Mesenchymal stem cell (in vitro differentiated cells and primary cell): Measurements from ENCODE around the gene WDR90.

Source experiments
- DNase-seq: peaks from one replicate; pipeline ENCODE4 v3.0.0-alpha.2; 2013
- H2AFZ ChIP-seq: one replicate; pipeline ENCODE4 v1.6.1; 2013; ENCODE audit warnings: low read depth, mild to moderate bottlenecking, control low read depth, inconsistent platforms, low read length, moderate library complexity
- H2AK5ac ChIP-seq: 2 replicates; pipeline ENCODE4 v1.6.1; 2013; ENCODE audit warnings: low read length, moderate library complexity, mild to moderate bottlenecking, inconsistent platforms; ENCODE audit not compliant: severe bottlenecking
- H2BK120ac ChIP-seq: one replicate; pipeline ENCODE4 v1.6.1; 2013; ENCODE audit warnings: low read depth, mild to moderate bottlenecking, inconsistent platforms, low read length, moderate library complexity
- H2BK12ac ChIP-seq, 2 experiments: one replicate each; pipeline ENCODE4 v1.6.1; 2013; ENCODE audit warnings: inconsistent platforms in 2 of 2, low read length in 2 of 2, mild to moderate bottlenecking in 2 of 2, moderate library complexity in 2 of 2, control low read depth in 1 of 2
- H2BK15ac ChIP-seq: one replicate; pipeline ENCODE4 v1.6.1; 2013; ENCODE audit warnings: mild to moderate bottlenecking, low read depth, inconsistent platforms; ENCODE audit not compliant: poor library complexity, severe bottlenecking
- H2BK5ac ChIP-seq: 2 replicates; pipeline ENCODE4 v1.6.1; 2013; ENCODE audit warnings: low read depth, mild to moderate bottlenecking, low read length, control low read depth, inconsistent platforms; ENCODE audit not compliant: poor library complexity, severe bottlenecking
- H3K14ac ChIP-seq, 2 experiments: one replicate each; pipeline ENCODE4 v1.6.1; 2013; ENCODE audit warnings: inconsistent platforms in 2 of 2, low read length in 2 of 2, control low read depth in 1 of 2, mild to moderate bottlenecking in 1 of 2, moderate library complexity in 1 of 2
- H3K18ac ChIP-seq, 2 experiments: one replicate each; pipeline ENCODE4 v1.6.1; 2013; ENCODE audit warnings: inconsistent platforms in 2 of 2, low read length in 2 of 2, control low read depth in 1 of 2, low read depth in 1 of 2, mild to moderate bottlenecking in 1 of 2
- H3K23ac ChIP-seq, 2 experiments: one replicate each; pipeline ENCODE4 v1.6.1; 2013; ENCODE audit warnings: inconsistent platforms in 2 of 2, low read length in 2 of 2, mild to moderate bottlenecking in 2 of 2, moderate library complexity in 2 of 2, control low read depth in 1 of 2
- H3K27ac ChIP-seq: 2 replicates; pipeline ENCODE4 v1.5.1; 2013; ENCODE audit warnings: mild to moderate bottlenecking, moderate library complexity, low read length, control low read depth, inconsistent platforms; ENCODE audit not compliant: poor library complexity, severe bottlenecking
- H3K27me3 ChIP-seq, 2 experiments: 2 replicates each; pipeline versions ENCODE4 v1.6.1 to v1.7.0; 2013; ENCODE audit warnings: low read length in 2 of 2, mild to moderate bottlenecking in 2 of 2, moderate library complexity in 2 of 2, control low read depth in 1 of 2, inconsistent platforms in 1 of 2; ENCODE audit not compliant: control insufficient read depth in 1 of 2, insufficient read depth in 1 of 2
- H3K36me3 ChIP-seq, 2 experiments: 2 replicates each; pipeline versions ENCODE4 v1.6.1 to v1.7.0; 2013; ENCODE audit warnings: low read length in 2 of 2, control low read depth in 1 of 2, inconsistent platforms in 1 of 2, low read depth in 1 of 2, mild to moderate bottlenecking in 1 of 2; ENCODE audit not compliant: insufficient read depth in 2 of 2, control insufficient read depth in 1 of 2
- H3K4ac ChIP-seq, 2 experiments: one replicate each; pipeline ENCODE4 v1.6.1; 2013; ENCODE audit warnings: inconsistent platforms in 2 of 2, low read length in 2 of 2, mild to moderate bottlenecking in 2 of 2, moderate library complexity in 2 of 2, control low read depth in 1 of 2, low read depth in 1 of 2
- H3K4me1 ChIP-seq: 2 replicates; pipeline ENCODE4 v1.6.1; 2013; ENCODE audit warnings: low read depth, low read length, control low read depth; ENCODE audit not compliant: control insufficient read depth, insufficient read depth
- H3K4me2 ChIP-seq: 2 replicates; pipeline ENCODE4 v1.6.1; 2013; ENCODE audit warnings: low read length, mild to moderate bottlenecking, inconsistent platforms; ENCODE audit not compliant: poor library complexity, severe bottlenecking
- H3K4me3 ChIP-seq, 2 experiments: 2 replicates each; pipeline versions ENCODE4 v1.5.1 to v1.7.0; 2013; ENCODE audit warnings: low read length in 2 of 2, mild to moderate bottlenecking in 2 of 2, control low read depth in 1 of 2, low read depth in 1 of 2; ENCODE audit not compliant: insufficient read depth in 1 of 2
- H3K79me1 ChIP-seq: replicated peaks from 2 replicates; pipeline ENCODE4 v1.6.1; 2013; ENCODE audit warnings: mild to moderate bottlenecking, control low read depth, low read length, inconsistent platforms; ENCODE audit not compliant: poor library complexity, severe bottlenecking
- H3K9ac ChIP-seq: 2 replicates; pipeline ENCODE4 v1.7.0; 2013; ENCODE audit warnings: mild to moderate bottlenecking, low read length, moderate library complexity
- H3K9me3 ChIP-seq: 2 replicates; pipeline ENCODE4 v1.7.0; 2013; ENCODE audit warnings: mild to moderate bottlenecking, low read length; ENCODE audit not compliant: control insufficient read depth
- H4K8ac ChIP-seq: one replicate; pipeline ENCODE4 v1.6.1; 2013; ENCODE audit warnings: inconsistent platforms, mild to moderate bottlenecking, low read length, moderate library complexity
- H4K91ac ChIP-seq: one replicate; pipeline ENCODE4 v1.6.1; 2013; ENCODE audit warnings: mild to moderate bottlenecking, low read length, inconsistent platforms
- WGBS: methylation state at CpG from one replicate; pipeline ENCODE4 v1.1.7; 2013; ENCODE audit warnings: mixed read lengths; 5-methylcytosine and 5-hydroxymethylcytosine counted together

Gene WDR90

DNA sequence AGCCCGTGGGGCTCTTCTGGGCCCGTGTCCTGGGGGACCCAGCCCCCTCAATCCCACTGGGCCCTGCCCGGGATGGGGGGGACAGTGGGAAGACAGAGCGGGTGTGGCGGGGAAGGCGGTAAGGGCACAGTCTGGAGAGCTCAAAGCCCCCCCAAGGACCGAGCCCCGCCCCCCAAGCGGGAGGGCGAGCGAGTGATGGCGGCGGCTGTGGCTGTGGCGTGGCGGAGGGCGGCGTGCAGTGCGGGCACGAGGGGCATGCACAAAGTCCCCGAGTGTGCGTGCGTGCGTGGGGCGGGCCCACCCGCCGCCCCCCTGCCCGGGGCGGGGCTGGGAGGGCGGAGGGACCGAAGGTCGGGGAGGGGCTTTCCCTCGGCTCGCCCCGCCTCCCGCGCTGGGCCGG, 44.6 kb downstream of the WDR90 start:
- H3K27me3 ChIP-seq: peaks cover 54 to 55% of the 10 kb centered on the region in 2 experiments
- peaks cover 11% of the 10 kb centered on the region for H3K79me1 ChIP-seq
- no peak overlapping the region for H2AFZ ChIP-seq
- H4K91ac ChIP-seq: no peak overlapping the region
- H2BK15ac ChIP-seq: no peak overlapping the region
- peaks cover 0 to 6% of the 10 kb centered on the region in 2 experiments for H3K36me3 ChIP-seq
- H3K4me1 ChIP-seq: peaks cover 32% of the 10 kb centered on the region
- no peak overlapping the region for H3K14ac ChIP-seq
- 8% methylated on average over 35 of the region's 37 CpGs for WGBS
- no peak overlapping the region for H2AK5ac ChIP-seq
- no peak overlapping the region for H4K8ac ChIP-seq
- H3K18ac ChIP-seq: no peak overlapping the region
- no peak overlapping the region for H3K4ac ChIP-seq
- H3K9me3 ChIP-seq: no peaks in the 10 kb centered on the region
- no peak for DNase-seq
- H2BK5ac ChIP-seq: no peak overlapping the region
- H3K4me3 ChIP-seq: no peak overlapping the region
- H3K27ac ChIP-seq: no peak overlapping the region
- no peak overlapping the region for H3K23ac ChIP-seq
- no peak overlapping the region for H3K4me2 ChIP-seq
- H2BK12ac ChIP-seq: no peak overlapping the region
- H2BK120ac ChIP-seq: no peak overlapping the region
- no peak overlapping the region for H3K9ac ChIP-seq

DNA sequence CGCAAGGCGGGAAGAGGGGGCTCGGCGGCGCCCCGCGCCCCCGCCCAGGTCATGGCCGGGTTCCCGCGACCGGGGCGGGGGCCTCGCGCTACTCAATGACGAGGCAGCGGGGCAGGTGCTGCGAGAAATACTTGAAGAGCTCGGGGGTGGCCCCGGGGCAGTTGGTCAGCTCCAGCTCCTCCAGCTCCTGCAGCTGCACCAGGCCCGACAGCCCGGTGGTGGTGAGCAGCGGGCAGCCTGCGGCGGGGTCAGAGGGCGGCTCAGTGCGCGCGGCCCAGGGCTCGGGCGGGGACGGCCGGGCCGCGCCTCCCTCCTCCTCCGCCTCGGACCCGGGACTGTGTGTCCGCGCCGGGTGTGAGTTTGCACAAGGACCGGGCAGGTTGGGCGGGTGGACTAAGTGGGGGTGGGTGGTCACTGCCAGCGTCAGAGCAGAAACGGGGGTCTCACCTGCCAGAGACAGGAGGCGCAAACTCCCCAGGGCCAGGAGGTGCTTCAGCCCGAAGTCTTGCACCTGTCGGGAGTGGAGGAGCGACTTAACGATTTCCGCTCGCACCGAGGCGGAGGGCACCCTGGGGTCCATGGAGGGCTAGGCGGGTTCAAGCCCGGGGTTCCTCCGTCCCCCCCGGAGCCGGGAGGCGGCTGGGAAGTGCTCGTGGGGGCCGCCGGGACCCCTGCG, 45.2 kb downstream of the WDR90 start:
- H3K27me3 ChIP-seq: peaks cover 59 to 60% of the 10 kb centered on the region in 2 experiments
- no peak overlapping the region for H2AK5ac ChIP-seq
- no peak overlapping the region for H3K4me3 ChIP-seq
- H3K23ac ChIP-seq: no peak overlapping the region
- no peak overlapping the region for H3K14ac ChIP-seq
- no peak overlapping the region for H3K9ac ChIP-seq
- H3K9me3 ChIP-seq: no peaks in the 10 kb centered on the region
- H2BK15ac ChIP-seq: no peak overlapping the region
- peaks cover 0 to 3% of the 10 kb centered on the region in 2 experiments for H3K36me3 ChIP-seq
- H2BK120ac ChIP-seq: no peak overlapping the region
- no peak overlapping the region for H3K27ac ChIP-seq
- no peak overlapping the region for H4K91ac ChIP-seq
- H3K4me2 ChIP-seq: no peak overlapping the region
- H3K79me1 ChIP-seq: peaks cover 6% of the 10 kb centered on the region
- no peak for DNase-seq
- H2BK5ac ChIP-seq: no peak overlapping the region
- H2BK12ac ChIP-seq: no peak overlapping the region
- no peak overlapping the region for H3K18ac ChIP-seq
- H3K4ac ChIP-seq: no peak overlapping the region
- H2AFZ ChIP-seq: no peak overlapping the region
- H3K4me1 ChIP-seq: peaks cover 27% of the 10 kb centered on the region
- no peak overlapping the region for H4K8ac ChIP-seq
- 4% methylated on average over 49 of the region's 64 CpGs for WGBS

DNA sequence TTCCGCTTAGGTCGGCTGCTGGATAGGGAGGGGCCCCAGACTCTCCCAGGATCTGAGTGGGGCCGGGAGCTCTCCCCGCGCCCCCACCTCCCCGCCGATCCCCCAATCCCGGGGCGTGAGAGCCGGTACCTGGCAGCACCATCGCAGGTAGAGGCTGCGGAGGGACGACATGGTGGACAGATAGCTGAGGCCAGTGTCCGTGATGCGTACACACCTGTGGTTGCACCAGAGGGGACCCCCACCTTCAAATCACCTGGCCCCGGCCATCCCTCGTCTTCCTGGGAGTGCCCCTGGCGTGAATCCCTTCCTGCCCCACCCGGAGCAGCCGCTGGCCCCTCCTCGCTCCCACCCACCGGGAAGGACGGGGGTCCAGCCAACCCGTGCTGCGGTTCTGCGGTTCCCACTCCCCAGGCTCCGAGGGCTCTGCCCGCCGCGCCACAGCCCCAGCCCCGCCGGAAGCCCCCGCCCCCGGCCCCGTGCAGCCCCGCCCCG, 45.7 kb downstream of the WDR90 start:
- H2BK5ac ChIP-seq: no peak overlapping the region
- H2AFZ ChIP-seq: no peak overlapping the region
- no peak overlapping the region for H2BK15ac ChIP-seq
- H3K4me1 ChIP-seq: peaks cover 21% of the 10 kb centered on the region
- H3K9me3 ChIP-seq: no peaks in the 10 kb centered on the region
- H2BK120ac ChIP-seq: no peak overlapping the region
- no peak overlapping the region for H4K91ac ChIP-seq
- H3K27me3 ChIP-seq: peaks cover 64 to 66% of the 10 kb centered on the region in 2 experiments
- no peak overlapping the region for H3K4ac ChIP-seq
- no peak overlapping the region for H2AK5ac ChIP-seq
- peaks cover under 1% of the 10 kb centered on the region for H3K79me1 ChIP-seq
- no peak overlapping the region for H3K18ac ChIP-seq
- WGBS: 4% methylated on average over 9 of the region's 37 CpGs
- H3K9ac ChIP-seq: no peak overlapping the region
- no peak overlapping the region for H3K14ac ChIP-seq
- peaks cover 0 to 3% of the 10 kb centered on the region in 2 experiments for H3K36me3 ChIP-seq
- H3K27ac ChIP-seq: no peak overlapping the region
- no peak overlapping the region for H3K23ac ChIP-seq
- no peak overlapping the region for H4K8ac ChIP-seq
- no peak overlapping the region for H3K4me3 ChIP-seq
- H2BK12ac ChIP-seq: no peak overlapping the region
- DNase-seq: no peak
- no peak overlapping the region for H3K4me2 ChIP-seq

DNA sequence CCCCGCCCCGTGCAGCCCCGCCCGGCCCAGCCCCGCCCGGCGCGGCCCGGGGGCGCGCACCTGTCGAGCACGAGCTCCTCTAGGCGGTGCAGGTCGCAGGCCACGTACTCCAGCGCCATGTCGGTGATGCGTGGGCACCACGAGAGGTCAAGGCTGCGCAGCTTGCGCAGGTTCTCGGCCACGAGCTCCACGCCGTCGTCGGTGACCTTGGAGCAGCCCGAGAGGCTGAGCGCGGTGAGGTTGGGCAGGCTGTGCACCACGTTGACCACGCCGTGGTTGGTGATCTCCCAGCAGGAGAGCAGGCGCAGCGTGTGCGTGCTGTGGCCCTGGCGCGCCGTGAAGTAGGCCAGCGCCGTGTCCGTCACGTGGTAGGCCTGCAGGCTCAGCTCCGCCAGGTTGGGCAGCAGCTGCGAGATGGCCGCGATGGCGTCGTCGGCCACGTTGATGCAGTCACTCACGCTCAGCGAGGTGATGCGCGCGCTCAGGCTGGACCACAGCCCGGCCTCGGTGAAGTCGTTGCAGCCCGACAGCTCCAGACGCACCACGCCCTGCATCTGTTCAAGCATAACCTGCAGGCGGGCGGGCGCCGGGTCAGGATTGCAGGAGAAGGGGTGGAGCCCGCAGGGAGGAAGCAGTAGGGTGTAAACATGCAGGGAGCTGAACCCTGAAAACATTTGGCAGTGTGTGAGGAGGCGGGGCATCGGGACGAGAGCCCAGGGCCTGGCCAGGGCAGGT, 46.4 kb downstream of the WDR90 start:
- Histone ChIP-seq H3K14ac (peak overlapping the region in 1 of 2 experiments; percentile 4), H2AFZ (no peak overlapping the region), H2BK120ac (no peak overlapping the region), H2BK5ac (no peak overlapping the region), H3K36me3 (peaks cover 0 to 3% of the 10 kb centered on the region in 2 experiments), H3K4me2 (no peak overlapping the region), H2BK12ac (no peak overlapping the region), H3K18ac (no peak overlapping the region), H4K8ac (no peak overlapping the region), H2BK15ac (no peak overlapping the region), H3K4me3 (peak overlapping the region in 1 of 2 experiments; percentile 30), H3K9ac (no peak overlapping the region), H2AK5ac (no peak overlapping the region), H3K27ac (no peak overlapping the region), H3K23ac (no peak overlapping the region), H3K9me3 (no peaks in the 10 kb centered on the region), H4K91ac (no peak overlapping the region), H3K79me1 (no peaks in the 10 kb centered on the region), H3K27me3 (peaks cover 69 to 71% of the 10 kb centered on the region in 2 experiments), H3K4me1 (peaks cover 19% of the 10 kb centered on the region), H3K4ac (no peak overlapping the region)
- DNase-seq: no peak
- WGBS: 5% methylated on average over 58 of the region's 71 CpGs
